Mucosa of gallbladder (tissue), 1 donor: ENCODE data around the gene CHKB. TPM values are rescaled to one million over a fixed set of nuclear protein-coding genes. Genes with fewer than 3 reads are reported as not detected.

Experiments used
- DNase-seq: peaks from one replicate; pipeline ENCODE4 v3.0.0-alpha.2; 2020; ENCODE audit warnings: low spot score
- total RNA-seq: library from RNA; stranded (reverse); gene quantifications from one replicate; pipeline ENCODE4 v1.2.1, GENCODE V29; 2021
- donor health status: DM: no; HTN: no; CAD: no.

CHKB gene
- total RNA-seq, 1 donor from 2014 or later: 106 TPM

DNA sequence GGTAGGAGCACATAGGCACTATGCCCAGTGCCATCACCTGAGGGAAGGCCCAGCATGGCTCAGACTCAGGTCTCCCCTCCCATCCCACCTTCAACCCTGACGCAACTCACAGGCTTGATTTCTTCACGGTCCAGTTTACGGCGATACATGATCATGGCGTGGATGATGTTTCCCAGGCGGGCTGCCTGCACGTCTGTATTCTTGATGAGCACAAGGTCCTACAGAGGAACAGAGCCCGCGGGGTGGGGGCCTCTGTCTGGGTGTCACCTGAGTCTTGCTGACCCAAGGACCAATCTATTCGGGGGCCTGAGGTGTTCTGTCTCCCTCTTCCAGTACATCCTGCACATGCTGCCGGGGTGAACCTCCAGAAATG lies 8.3 kb downstream of the CHKB start:
- no peak for DNase-seq

DNA sequence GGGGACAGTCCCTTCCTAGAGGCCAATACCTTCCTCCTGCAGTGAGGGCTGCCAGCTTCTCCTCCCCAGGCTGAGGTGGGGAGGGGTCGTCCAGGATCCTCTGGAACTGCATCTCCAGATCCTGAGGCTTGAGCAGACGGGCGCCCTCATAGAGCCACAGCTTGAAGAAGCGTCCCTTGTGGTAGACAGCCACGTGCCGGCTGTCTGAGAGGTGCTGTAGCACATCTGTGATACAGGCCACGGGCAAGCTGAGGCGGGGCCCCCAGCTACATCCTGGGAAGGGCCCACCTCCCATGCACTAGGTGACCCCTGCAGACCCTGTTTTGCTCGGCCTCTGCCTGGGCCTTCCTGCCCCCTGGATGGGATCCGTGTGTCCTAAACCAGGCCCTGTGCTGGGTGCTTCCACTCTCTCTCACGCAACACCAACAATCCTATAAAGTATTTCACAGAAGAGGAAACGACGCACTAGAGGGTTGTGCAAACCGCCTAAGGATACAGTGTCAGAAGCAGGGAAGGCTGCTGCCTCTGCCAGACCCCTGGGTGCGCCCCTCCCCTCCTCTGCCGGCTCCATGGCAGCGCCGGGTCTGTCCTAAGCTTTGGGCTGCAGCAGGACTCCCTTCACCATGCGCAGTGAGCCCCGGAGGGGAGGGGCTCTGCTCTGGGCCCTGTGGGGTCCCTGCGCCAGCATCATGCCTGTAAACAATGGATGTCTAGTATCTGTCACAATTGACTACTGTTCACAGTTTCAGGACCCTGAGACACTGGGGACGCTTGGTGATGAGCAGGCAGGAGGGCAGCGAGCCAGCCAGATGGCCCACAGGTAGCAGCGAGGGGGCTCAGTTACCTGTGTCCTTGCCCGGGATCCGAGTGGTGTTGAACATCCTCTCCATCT lies 8.9 kb downstream of the CHKB start:
- no peak for DNase-seq

DNA sequence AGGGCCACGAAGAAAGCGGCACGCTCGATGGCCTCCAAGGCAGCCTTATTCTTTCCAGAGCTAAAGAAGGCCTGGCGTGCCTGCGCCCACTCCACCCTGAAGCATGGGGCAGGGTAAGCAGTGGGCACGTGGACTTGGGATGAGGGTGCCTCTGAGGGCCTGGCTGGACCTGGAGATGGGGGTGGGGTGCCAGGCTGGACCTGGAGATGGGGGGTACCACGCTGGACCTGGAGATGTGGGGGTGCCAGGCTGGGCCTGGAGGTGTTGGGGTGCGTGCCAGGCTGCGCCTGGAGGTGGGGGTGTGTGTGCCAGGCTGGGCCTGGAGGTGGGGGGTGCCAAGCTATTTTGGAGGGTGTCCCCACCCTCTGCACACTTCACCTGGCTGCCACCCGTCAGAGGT lies 9.7 kb downstream of the CHKB start:
- no peak for DNase-seq

DNA sequence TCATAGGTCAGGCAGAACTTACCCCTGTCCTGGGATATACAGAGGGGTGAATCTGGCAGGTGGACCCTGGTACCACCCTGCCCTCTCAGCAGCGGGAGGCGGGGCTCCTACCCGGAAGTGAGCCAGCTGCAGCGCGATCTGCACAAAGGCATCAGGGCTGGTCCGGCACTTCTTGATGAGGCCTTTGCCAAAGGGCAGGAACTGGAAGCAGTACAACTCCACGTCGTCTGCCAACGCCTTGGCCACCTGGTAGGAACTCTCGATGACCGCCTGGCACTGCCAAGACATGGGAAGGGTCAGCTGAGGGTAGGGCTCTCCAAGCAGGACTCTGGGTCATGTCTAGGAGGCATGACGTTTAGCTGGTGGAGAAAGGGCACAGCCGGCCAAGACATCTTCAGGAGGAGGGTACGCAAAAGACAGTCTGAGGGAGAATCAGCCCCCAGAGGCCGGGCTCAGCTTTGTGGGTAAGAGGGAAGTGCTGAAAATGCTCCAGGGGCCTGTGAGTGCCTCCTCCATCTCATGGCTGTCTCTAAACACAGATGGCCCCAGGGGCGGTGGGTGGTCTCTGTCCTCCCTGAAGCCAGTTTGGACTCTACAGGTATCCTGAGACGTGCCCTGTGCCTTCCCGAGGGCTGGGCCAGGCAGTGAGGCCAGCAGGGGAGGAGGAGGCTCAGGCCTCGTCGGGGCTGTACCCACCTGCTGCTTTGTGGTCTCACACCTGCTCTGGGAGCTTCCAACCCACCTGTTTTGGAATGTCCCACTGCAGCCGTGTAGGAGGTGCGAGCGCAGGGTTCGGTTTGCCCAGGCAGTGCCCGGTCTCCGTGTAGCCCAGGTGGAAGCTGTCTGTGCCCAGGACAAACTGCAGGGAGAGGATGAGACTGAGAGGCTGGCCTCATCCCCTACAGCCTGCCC lies 11.1 kb downstream of the CHKB start:
- DNase-seq: no peak

DNA sequence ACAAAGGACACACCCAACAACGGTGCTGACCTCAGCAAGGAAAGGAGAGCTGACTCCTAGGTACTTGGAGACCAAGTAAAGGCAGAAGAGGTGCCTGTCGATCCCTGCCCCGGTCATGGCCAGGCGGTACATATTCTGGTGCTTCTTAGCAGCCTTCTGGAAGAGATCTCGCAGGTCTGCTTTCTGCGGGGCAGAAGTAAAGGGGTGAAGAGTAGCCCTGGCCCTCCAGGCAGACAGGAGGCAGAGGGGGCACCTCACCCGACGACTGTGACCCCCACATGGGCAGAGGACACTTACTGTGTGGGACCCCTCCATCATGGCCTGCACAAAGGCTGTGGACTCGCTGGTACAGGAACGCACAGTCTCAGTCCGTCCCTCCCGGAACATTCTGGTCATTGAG lies 11.8 kb downstream of the CHKB start:
- DNase-seq: no peak

DNA sequence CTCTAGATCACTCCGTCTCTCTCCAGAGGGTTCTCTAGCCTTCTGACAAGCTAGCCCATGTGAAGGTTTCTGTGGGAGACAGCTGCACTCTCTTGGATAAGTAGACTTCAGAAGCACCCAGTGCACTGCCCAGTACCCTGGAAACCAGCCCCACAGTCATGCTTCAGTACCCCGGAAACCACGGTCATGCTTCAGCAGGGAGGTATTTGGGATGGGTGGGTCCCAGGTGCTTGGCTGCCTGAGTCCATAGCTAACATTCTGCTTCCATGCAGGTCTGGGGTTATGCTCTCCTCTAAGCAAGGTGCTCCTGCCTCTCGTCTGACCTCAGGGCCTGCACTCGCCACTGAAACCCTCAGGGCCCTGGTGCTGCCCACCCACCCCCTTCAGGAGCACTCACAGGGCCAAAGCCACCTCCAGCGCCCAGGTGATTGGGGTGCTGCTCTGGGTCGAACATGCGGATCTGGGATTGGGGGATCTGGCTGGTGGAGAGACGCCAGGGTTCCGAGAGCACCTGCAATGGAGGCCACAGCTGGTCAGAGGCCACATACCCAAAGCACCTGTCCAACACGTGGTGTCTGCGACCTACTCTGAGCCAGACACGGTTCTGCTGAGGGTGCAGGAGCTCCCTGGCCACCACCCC lies 12.6 kb downstream of the CHKB start:
- DNase-seq: no peak

DNA sequence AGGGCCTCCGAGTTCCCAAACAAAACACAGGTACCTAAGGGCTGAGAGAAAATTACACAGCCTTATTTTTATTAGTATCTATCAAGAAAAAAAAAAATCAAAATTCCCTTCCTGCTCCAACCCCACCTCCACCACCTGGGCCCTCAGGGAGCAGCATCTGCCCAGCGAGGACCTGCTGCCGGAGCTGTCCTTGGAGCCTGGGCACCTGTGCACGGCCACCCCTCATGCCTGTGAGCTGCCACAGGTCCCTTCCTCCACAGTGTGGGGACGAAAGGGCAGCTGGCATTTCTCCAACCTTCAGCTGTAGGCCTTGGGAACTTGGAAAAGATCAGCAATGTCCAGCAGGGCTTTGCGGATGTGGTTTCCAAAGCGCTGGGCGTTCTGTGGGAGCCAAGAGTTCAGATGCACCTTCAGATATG lies 13.6 kb downstream of the CHKB start:
- no peak for DNase-seq

DNA sequence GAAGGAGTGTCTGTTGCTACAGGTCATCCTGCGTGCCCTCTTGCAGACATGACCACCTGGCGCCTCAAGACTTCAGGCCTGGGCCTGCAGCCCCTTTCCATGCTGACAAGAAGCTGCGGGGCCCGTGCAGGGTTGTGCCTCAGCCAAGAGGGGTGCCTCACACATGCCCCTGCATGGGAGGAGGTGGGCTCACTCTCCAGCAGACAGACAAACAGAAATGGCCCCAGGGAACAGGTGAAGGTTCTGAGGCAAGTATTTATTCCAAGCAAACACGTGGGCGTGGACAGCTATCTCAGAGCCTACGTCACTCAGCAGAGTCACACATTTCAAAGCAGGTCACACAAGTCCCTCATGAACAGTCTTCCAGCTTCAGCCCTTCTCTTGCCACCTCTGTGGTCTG lies 14.0 kb downstream of the CHKB start:
- DNase-seq: no peak

DNA sequence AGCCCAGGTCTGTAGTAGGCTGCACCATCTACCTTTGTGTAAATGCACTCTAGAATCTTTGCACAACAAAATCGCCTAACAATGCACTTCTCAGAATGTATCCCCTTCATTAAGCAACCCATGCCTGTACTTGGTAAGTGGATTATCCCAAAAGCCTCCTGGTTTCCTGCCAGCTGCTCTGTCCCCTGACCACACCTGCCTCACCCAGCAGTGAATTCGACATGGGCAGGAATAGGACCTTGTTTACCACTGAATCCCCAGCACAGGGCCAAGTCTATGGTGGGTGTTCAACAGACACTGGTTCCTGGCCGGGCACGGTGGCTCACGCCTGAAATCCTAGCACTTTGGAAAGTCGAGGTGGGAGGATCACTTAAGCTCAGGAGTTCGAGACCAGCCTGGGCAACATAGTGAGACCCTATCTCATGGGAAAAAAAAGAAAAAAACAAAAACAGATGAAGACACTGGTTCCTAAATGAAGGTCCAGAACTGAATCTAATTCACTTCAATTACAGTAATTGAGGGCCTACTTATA lies 14.9 kb downstream of the CHKB start:
- no peak for DNase-seq

DNA sequence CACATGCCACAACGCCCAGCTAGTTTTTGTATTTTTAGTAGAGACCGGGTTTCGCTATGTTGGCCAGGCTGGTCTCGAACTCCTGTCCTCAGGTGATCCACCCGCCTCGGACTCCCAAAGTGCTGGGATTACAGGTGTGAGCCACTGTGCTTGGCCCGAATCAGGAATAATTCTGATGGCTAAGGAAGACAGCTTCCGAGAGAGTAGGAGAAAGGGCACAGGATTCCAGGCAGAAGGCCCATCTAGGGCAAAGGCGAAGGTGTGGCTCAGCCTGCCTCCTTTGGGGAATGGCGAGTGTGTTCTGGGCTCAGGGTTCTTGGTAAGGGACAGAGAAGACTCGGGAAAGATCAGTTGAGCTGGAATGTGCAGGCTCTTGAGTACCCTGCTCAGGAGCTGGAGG lies 18.4 kb downstream of the CHKB start:
- DNase-seq: no peak

DNA sequence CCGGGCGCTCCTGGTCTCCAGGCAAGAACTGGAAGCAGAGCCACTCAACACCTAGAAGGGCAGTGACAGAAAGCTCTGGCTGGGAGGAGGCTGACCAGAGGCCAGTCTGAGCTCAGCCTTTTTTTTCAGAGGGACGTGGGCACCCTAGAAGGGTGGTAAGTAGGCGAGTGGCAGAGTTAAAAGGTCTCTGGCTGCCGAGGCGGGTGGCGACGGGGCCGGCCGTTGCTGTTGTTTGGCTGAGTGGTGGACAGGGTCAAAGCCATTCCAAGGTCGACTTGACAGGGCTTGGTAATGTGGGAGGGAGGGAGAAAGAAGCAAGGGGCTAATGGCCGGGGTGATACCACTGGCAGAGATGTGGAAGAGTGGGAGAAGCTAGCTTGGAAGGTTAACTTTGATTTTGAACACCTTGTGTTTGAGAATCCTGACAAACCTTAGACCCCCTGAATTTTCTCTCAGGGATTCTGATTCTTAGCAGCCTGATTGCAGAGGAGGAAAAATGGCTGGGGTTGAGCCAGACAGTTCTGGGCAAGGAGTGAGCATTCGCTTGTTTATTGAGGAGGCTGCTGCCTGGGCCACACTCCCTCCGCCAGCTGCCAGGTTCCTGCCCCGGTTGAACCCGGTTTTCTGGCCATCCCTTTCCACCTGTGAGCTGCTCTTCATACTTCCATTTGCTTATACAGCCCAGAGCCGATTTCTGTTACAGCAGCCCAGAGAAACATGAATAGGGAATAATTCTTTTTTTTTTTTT lies 19.1 kb downstream of the CHKB start:
- no peak for DNase-seq

DNA sequence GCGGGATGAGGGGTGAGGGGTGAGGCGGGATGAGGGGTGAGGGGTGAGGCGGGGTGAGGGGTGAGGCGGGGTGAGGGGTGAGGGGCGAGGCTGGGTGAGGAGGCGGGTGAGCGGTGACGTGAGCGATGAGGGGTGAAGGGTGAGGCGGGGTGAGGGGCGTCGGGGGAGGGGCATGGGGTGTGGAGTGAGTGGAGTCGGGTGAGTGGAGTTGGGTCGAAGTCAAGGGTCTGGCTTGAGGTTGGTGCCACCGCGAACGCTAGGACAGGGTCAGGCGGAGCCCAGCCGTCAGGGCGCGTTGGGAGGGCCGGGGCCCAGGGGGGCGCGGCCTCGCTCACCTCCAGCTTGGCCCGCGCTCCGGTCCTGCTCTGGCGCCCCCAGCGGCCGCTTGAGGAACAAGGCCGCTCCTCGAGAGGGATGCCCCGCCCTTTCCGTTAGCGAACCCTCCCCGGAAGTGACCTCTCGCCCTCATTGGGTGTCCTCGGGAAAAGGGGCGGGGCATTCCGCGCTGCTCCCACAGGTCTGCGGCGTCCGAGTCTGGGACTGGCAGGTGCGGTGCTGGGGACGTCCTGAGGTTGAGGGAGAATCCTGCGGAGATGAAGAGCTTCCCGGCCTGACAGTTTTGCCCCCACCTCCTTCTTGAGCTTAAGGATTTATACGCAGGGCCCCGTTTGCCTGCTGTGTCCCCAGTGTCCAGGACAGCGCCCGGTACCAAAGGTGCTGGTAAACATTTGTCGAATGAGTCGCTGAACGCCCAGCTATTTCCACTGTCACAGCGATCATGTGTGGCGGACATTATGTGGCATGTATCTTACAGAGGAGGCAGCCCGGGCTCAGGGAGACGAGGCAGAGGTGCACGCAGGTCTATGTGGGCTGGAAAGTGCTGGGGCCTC lies 19.9 kb downstream of the CHKB start, which contains the start of gene SYCE3:
Gene SYCE3, minus strand, starts transcription at position 397 of the 890 bp plus-strand sequence. CDS start 6,514 bp downstream, outside the sequence.
- peak; percentile 96 for DNase-seq

DNA sequence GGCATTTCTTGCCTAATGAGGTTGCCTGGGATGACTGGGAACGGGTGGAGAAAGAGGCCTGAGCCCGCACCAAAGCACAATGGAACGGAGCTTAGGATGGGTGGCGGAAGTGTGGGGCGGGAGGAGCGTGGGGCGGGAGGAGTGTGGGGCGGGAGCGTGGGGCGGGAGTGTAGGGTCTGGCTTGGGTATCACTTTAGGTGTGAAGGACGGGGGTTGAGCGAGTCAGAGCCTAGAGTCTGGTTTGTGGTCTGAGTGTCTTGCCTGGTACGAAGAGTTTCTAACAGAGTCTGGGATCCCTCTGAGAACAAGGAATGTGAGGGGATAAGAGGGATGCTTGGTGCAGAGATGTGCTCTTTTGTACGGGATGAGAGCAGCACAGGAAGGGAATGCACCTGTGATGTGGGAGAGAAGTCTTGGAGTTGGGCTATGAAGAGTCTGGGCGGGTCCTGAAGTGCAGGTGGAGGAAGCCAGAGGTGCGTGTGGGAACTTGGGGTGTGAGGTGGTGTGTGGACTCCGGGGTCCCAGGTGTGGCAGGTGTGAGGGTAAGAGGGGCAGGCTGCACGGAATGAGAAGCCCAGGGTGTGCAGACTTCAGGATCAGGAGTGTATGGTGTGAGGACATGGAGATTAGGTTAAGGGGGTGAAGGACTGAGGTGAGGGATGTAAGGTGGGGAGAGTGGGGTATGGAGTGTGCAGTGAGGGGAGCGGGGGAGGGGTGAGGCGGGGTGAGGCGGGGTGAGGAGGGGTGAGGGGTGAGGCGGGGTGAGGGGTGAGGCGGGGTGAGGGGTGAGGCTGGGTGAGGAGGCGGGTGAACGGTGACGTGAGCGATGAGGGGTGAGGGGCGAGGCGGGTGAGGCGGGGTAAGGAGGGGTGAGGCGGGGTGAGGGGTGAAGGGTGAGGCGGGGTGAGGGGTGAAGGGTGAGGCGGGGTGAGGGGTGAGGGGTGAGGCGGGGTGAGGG lies 21.0 kb downstream of the CHKB start:
- DNase-seq: no peak

DNA sequence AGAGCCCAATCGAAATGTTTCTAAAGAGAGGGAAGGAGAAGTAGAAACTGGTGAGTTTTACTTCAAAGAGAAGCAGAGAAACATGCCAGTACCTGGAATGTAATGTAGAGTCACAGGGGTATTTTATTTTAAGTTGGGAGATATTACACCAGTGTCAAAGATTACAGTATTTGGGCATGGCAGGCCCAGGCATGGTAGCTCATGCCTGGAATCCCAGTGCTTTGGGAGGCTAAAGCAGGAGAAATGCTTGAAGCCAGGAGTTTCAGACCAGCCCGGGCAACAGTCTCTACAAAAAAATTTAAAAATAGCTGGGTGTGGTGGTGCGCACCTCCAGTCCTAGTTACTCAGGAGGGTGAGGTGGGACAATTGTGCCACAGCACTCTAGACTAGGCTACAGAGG lies 22.6 kb downstream of the CHKB start:
- DNase-seq: no peak

DNA sequence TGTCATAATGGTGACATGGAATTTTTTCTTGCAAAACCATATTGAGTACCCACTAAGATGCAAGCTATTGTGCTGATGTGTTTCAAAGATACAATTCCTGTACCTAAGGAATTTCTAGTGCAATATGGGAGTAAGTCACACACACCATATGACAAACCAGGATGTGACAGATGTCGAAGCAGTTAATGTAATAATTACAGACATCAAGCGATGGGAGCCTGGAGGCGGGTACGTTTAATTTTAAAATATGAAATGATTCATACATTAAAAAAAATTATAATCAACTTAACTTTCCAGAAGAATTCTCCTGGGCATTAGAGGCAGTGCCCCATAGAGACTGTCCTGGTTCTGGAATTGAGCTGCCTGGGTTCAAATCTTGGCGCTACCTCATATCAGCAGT lies 25.9 kb downstream of the CHKB start:
- DNase-seq: no peak

DNA sequence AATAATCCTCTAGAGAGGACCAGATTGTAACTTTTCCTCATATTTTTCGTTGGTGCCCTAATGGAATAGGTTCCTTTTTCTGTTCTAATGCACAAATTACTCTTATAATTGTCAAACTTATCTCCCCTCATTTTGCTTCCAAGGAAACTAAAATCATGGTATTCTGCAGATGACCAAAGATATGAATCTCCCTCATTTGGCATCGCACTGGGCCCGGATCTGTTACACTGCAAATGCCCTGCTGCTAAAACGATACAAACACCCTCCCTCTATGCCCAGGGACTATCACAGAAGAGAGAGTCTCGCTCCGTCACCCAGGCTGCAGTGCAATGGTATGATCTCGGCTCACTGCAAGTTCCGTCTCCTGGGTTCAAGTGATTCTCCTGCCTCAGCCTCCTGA lies 29.3 kb downstream of the CHKB start:
- no peak for DNase-seq

DNA sequence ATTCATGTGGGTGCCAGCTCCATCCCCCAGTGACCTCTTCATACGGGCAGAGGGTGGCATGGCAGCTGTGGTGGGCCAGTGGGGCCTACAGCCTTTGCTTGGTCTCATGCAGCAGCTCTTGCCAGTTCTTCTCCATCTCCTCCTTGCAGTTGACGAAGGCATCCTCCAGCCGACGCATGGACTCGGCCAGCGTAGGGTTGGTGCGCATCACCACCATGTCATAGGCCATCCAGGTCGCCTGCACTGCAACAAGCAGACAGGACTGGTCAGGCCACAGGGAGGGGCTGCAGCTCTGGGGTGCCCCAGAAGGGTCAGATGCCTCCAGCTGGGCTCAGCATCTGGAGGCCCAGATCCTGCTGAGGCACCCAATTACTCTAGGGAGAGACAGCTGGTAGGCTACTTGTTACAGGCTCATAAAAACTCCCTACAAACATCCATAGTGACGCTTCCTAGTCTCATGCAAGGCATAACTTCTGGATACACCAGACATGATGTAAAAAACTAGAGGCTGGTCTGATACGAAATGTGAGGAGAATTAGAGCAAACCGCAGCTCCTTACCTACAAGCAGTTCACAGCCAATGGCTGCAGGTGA lies 31.4 kb downstream of the CHKB start:
- no peak for DNase-seq

DNA sequence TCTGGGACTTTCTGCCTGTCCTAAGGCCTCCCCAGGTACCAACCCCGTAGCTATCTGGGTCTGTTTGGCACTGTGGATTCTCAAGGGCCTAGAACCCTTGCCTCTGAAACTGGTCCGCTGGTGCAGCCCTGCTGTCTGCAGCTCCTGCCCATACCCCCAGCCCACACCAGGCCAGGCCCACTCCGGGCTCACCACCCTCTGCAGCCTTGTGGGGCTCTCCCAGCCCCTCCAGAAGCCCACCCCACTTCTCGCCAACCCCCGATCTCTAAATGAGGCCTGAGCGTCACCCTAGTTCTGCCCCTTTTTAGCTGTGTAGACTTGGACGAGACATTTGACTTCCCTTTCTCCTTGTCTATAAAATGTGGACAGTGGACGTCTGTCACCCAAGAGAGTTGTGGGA lies 32.3 kb downstream of the CHKB start:
- DNase-seq: no peak
